Skeletal muscle tissue (tissue), 4 donors: Measurements from ENCODE around the gene PACRG. TPM values are rescaled to one million over a fixed set of nuclear protein-coding genes. Genes with fewer than 3 reads are reported as not detected.

Experiments used
- H3K27ac ChIP-seq: one replicate; pipeline ENCODE4 v1.7.0; 2013; ENCODE audit warnings: mild to moderate bottlenecking, low read depth, low read length, inconsistent platforms
- H3K27me3 ChIP-seq, 3 donors: one replicate each; pipeline ENCODE4 v1.7.0; 2013; ENCODE audit warnings: low read length in 3 of 3; ENCODE audit not compliant: control insufficient read depth in 3 of 3, insufficient read depth in 3 of 3
- H3K36me3 ChIP-seq, 3 donors: one replicate each; pipeline ENCODE4 v1.7.0; 2013; ENCODE audit warnings: low read length in 3 of 3; ENCODE audit not compliant: control insufficient read depth in 3 of 3, insufficient read depth in 3 of 3
- H3K4me1 ChIP-seq, 3 donors: one replicate each; pipeline ENCODE4 v1.7.0; 2013; ENCODE audit warnings: low read length in 3 of 3, mild to moderate bottlenecking in 3 of 3; ENCODE audit not compliant: control insufficient read depth in 3 of 3, insufficient read depth in 3 of 3
- H3K4me3 ChIP-seq, 3 donors: one replicate each; pipeline ENCODE4 v1.7.0; 2013; ENCODE audit warnings: low read length in 3 of 3
- H3K9ac ChIP-seq, 3 donors: one replicate each; pipeline ENCODE4 v1.7.0; 2013; ENCODE audit warnings: low read length in 3 of 3, mild to moderate bottlenecking in 3 of 3, moderate library complexity in 2 of 3, low read depth in 1 of 3
- H3K9me3 ChIP-seq, 3 donors: one replicate each; pipeline ENCODE4 v1.7.0; 2013; ENCODE audit warnings: low read length in 3 of 3; ENCODE audit not compliant: control insufficient read depth in 3 of 3
- total RNA-seq: library from RNA; depleted of rRNA; stranded (reverse); fragments of >200 nt; gene quantifications from one replicate; pipeline ENCODE4 v1.2.3, GENCODE V29; 2014
- donor health status: Osteomylitis.

The PACRG gene
- total RNA-seq, 1 donor from 2014 or later: 1.0 TPM

DNA sequence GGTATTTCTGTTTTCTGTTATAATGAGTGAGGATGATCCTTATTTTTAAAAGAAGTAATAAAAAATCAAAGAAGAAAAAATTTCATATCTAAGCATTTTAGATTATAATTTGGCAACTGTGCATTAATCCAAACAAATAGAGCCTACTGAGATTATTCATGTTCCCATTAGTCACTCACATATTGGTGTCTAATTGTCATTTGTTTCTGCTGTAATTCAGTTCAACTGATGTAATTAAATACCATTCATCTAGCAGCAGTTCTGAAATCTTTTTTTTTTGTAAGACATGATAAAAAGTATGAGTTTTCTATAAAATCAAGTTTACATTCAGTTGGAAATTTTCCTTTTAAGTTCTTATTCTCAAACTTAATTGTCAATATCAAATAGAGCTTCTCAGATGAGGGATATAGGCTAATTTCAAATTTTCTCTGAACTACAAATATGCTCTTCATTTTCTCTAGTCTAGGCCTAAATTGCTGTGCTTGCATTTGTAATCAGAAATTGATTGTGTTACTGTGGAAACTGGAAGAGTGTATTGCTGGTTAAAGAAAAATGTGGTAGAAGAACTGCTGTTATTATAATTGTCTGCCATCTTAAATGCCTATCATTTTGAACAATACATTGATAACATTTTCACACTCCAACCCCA is 23.6 kb downstream of the PACRG start:
- H3K9me3 ChIP-seq: no peaks in the 10 kb centered on the region

DNA sequence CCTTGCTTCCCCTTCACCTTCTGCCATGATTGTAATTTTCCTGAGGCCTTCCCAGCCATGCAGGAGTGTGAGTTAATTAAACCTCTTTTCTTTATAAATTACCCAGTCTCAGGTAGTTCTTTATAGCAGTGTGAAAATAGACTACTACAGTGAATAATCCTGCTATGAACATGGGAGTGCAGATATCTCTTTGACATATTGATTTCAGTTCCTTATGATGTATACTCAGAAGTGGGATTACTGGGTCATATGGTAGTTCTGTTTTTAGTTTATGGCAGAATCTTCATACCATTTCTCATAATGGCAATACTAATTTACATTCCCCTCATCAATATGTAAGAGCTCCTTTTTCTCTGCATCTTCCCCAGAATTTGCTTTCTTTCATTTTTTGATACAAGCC is 26.0 kb downstream of the PACRG start:
- Histone ChIP-seq H3K9ac (no peak overlapping the region), H3K36me3 (no peaks in the 10 kb centered on the region), H3K27ac (no peak overlapping the region), H3K9me3 (no peaks in the 10 kb centered on the region), H3K27me3 (no peaks in the 10 kb centered on the region), H3K4me1 (no peaks in the 10 kb centered on the region), H3K4me3 (no peak overlapping the region)

More for the DNA sequence above, 23.6 kb downstream of the PACRG start:
- no peaks in the 10 kb centered on the region for H3K27me3 ChIP-seq
- H3K36me3 ChIP-seq: no peaks in the 10 kb centered on the region
- H3K27ac ChIP-seq: no peak overlapping the region
- no peaks in the 10 kb centered on the region for H3K4me1 ChIP-seq
- H3K9ac ChIP-seq: no peak overlapping the region
- no peak overlapping the region for H3K4me3 ChIP-seq

DNA sequence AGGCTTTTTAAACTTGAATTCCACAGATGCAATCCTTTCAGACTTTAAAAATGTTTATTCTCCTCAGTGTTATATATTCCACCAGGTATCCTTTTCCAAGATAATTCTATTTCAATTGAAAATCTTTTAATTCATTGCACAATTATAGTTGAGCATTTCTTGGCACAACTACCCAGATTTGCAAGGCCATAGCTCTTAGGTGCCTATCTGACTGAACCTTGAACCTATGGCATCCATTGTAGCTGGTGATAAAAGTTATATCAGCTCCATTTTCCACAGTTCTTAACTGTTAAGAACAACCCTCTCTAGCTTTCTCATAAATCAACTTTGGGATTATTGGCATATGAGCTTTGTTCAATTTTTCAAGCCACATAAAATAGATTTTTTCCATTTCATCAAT is 42.4 kb downstream of the PACRG start:
- Histone ChIP-seq H3K9ac (no peak overlapping the region), H3K4me1 (no peaks in the 10 kb centered on the region), H3K27me3 (no peaks in the 10 kb centered on the region), H3K9me3 (no peaks in the 10 kb centered on the region), H3K27ac (no peak overlapping the region), H3K4me3 (no peak overlapping the region), H3K36me3 (no peaks in the 10 kb centered on the region)

DNA sequence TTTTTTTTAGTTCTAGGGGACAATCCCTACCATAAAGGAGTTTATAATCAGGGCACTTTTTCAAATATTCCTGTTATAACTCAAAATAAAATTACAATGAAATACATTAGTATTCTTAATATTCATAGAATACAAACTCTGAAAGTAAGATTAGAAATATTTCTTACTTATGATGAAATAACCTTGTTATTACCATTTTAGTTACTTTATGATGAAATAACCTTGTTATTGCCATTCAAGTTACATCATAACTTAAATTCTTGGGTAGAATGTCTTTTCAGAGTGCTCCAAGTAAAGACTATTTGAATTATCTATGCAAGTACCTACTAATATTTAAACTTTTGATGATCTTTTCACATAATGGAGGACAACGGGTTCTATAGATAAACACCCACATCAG is 43.2 kb downstream of the PACRG start:
- no peak overlapping the region for H3K4me3 ChIP-seq

DNA sequence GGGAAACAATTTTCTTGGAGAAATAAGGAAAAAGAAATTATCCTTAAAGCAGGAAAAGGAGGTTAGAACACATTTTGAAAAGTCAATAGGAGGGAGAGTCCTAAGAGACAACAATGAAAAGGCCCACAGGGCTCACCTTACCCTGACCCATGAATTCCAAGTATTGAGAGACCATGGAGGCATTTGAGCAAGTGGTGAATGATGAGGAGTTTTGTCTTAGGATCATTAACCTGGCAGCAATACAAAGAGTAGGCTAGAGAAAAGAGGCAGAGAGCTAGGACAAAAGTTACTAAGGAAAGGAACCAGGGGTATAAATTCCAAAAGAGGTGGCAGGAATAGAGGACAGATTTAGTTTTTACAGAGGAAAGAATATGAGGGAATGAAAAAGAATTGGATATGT is 44.7 kb downstream of the PACRG start:
- Histone ChIP-seq H3K36me3 (no peaks in the 10 kb centered on the region), H3K9me3 (no peaks in the 10 kb centered on the region), H3K4me3 (no peak overlapping the region), H3K9ac (no peak overlapping the region), H3K27ac (no peak overlapping the region), H3K4me1 (no peaks in the 10 kb centered on the region), H3K27me3 (no peaks in the 10 kb centered on the region)

More for the DNA sequence above, 43.2 kb downstream of the PACRG start:
- Histone ChIP-seq H3K27me3 (no peaks in the 10 kb centered on the region), H3K27ac (no peak overlapping the region), H3K9me3 (no peaks in the 10 kb centered on the region), H3K4me1 (no peaks in the 10 kb centered on the region), H3K9ac (no peak overlapping the region), H3K36me3 (no peaks in the 10 kb centered on the region)

DNA sequence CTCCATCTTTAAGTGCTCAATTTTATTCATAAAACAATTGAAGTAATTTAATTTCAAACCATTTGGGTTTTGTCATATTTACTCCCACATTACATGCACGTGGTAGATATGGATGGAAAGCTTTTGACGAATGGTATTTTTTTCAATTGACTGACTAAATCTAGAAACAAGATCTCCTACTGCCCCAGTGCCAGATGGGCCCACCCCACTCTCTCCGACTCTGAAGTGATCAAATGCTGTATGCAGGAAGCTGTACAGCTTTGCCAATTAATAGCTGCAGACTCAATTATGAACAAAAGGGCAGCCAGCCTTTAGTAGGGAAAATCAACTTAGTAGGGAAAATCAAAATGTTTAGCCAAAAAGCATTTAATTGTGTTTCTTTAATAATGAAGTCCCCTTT is 46.2 kb downstream of the PACRG start:
- Histone ChIP-seq H3K9me3 (no peaks in the 10 kb centered on the region), H3K9ac (no peak overlapping the region), H3K27me3 (no peaks in the 10 kb centered on the region), H3K36me3 (no peaks in the 10 kb centered on the region), H3K27ac (no peak overlapping the region), H3K4me3 (no peak overlapping the region), H3K4me1 (no peaks in the 10 kb centered on the region)

DNA sequence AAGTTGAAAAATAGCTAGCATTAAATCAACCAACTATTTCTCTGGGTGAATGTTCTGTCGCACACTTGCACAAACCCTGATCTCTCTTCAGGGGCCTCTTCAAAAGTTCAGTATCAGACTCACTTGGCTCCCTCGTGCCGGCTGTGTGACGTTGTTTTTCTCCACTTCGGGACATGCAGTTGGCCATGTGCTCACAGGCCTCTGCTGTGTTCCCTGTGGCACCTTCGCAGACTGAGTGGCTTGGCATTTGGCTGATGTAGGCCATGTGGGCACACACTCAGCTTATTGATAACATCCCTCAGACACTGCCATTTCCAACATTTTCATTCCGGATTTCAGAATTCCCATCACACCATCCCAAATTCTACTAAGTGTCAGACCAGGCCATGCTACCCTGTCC is 49.3 kb downstream of the PACRG start:
- Histone ChIP-seq H3K9me3 (no peaks in the 10 kb centered on the region), H3K4me3 (no peak overlapping the region), H3K36me3 (no peaks in the 10 kb centered on the region), H3K9ac (no peak overlapping the region), H3K27me3 (no peaks in the 10 kb centered on the region), H3K4me1 (no peaks in the 10 kb centered on the region), H3K27ac (no peak overlapping the region)

DNA sequence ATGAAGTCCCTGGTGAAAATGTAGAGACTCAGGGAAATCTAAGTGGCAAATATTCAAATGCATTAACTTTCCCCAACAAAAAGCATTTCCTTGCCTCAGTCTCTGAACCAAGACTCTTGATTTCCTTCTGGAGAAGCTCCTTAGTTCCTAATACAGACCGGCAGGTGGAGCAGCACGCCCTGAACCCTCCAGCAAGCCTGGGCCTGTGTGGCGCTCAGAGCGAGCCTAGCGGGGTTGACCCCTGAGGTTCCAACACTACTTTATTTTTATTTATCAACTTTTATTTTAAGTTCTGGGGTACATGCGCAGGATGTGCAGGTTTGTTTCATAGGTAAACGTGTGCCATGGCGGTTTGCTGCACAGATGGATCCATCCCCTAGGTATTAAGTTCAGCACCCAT is 50.8 kb downstream of the PACRG start:
- H3K4me3 ChIP-seq: no peak overlapping the region
- no peaks in the 10 kb centered on the region for H3K36me3 ChIP-seq
- no peak overlapping the region for H3K27ac ChIP-seq
- H3K9me3 ChIP-seq: no peaks in the 10 kb centered on the region
- no peak overlapping the region for H3K9ac ChIP-seq
- H3K27me3 ChIP-seq: no peaks in the 10 kb centered on the region
- H3K4me1 ChIP-seq: no peaks in the 10 kb centered on the region

DNA sequence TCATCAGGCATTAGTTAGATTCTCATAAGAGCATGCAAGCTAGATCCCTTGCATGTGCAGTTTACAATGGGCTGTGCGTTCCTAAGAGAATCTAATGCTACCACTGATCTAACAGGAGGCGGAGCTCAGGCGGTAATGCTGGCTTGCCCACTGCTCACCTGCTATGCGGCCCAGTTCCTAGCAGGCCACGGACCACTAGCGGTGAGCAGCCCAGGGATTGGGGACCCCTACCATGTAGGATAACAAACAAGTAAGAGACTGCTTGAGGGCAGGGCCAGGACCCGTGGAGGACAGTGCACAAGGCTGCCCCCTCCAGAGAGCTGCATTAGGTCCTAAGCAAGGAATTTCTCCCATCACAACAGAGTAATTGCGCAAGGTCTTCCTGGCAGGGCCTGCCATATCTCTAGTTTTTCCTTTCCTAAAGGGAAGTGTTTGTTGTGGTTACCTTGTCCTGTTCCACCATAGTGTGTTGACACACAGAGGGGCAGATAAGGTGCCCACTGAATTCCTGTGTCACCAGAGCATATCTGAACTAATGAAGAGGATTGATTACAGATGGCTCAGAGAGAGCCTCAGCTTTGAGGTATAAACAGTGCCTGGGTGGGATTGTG is 58.0 kb downstream of the PACRG start:
- H3K4me3 ChIP-seq: no peak overlapping the region
- no peaks in the 10 kb centered on the region for H3K4me1 ChIP-seq
- H3K27ac ChIP-seq: no peak overlapping the region
- no peaks in the 10 kb centered on the region for H3K27me3 ChIP-seq
- no peaks in the 10 kb centered on the region for H3K36me3 ChIP-seq
- peaks cover 0 to 2% (median 2%) of the 10 kb centered on the region in 3 donors for H3K9me3 ChIP-seq
- H3K9ac ChIP-seq: no peak overlapping the region

DNA sequence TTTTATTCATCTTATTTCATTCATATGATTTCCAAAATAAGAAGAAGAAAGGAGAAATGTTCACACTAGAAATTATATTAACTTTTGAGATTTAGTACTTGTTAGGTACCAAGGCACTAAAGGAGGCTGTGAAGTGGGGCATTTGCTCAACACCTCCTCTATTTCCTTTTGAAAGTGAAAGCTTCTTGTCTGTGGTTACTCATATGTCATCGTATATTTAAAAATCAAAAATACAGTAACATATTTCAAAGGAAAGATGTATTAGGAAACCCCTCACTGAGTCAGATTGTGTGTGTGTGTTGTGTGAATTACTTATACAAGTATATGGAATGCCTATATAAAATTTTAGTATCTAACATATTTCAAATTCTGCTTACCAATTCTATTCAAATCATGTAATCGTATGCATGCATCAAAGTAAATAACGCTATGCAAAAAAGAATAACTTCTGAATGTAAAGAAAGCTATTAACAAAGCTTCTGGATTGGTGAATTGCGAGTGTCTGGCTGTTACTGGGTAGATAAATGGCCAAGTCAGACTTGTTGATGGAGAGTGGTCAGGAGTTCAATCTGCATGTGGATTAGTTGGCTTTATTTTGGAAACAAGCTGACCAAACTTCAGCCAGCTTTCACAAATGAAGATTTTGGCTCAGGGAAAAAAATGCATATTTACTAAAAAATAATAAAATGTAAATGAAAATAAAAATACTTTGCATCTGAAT is 70.9 kb downstream of the PACRG start:
- no peaks in the 10 kb centered on the region for H3K9me3 ChIP-seq
- no peaks in the 10 kb centered on the region for H3K4me1 ChIP-seq
- H3K27ac ChIP-seq: no peak overlapping the region
- H3K27me3 ChIP-seq: no peaks in the 10 kb centered on the region
- no peaks in the 10 kb centered on the region for H3K36me3 ChIP-seq
- no peak overlapping the region for H3K9ac ChIP-seq
- H3K4me3 ChIP-seq: no peak overlapping the region
